Sigmoid colon (tissue), 7 donors: ENCODE measurements around the gene MCU. TPM values are rescaled to one million over a fixed set of nuclear protein-coding genes. Genes with fewer than 3 reads are reported as not detected.

Source experiments
- DNase-seq: peaks from one replicate; pipeline ENCODE4 v3.0.0-alpha.2; 2019
- H3K27ac ChIP-seq, 4 donors: fragments of 200-600 bp; sonication (generic); one replicate each; pipeline ENCODE4 v1.5.1; 2016 to 2019; ENCODE audit warnings: mild to moderate bottlenecking in 1 of 4
- H3K27me3 ChIP-seq, 3 donors: fragments of 200-600 bp; sonication (generic); one replicate each; pipeline ENCODE4 v1.5.1; 2019; ENCODE audit warnings: mild to moderate bottlenecking in 1 of 3
- H3K36me3 ChIP-seq, 4 donors: fragments of 200-600 bp; sonication (generic); one replicate each; pipeline ENCODE4 v1.5.1; 2016 to 2019
- H3K4me1 ChIP-seq, 4 donors: fragments of 200-600 bp; sonication (generic); one replicate each; pipeline ENCODE4 v1.5.1; 2017 to 2019
- H3K4me3 ChIP-seq, 4 donors: fragments of 200-600 bp; sonication (generic); one replicate each; pipeline ENCODE4 v1.5.1; 2017 to 2019; ENCODE audit warnings: mild to moderate bottlenecking in 2 of 4, moderate library complexity in 1 of 4
- H3K9me3 ChIP-seq, 4 donors: fragments of 200-600 bp in 3 of 4; sonication (generic) in 3 of 4; one replicate each; pipeline versions ENCODE4 v1.5.1 to v1.6.1; 2013 to 2019
- CTCF ChIP-seq, 4 experiments: fragments of 450-650 bp in 3 of 4; fragments of 200-600 bp in 1 of 4; IDR thresholded peaks; one replicate each; pipeline ENCODE4 v1.5.1; 2016 to 2019; ENCODE audit warnings: antibody characterized with exemption in 4 of 4, mild to moderate bottlenecking in 3 of 4, moderate library complexity in 2 of 4
- EP300 ChIP-seq, 4 donors: sonication (generic); formaldehyde crosslinking; IDR thresholded peaks; one replicate each; pipeline ENCODE4 v1.6.1; 2017; ENCODE audit warnings: antibody characterized with exemption in 4 of 4
- POLR2A ChIP-seq, 2 donors: fragments of 450-650 bp; IDR thresholded peaks; one replicate each; pipeline ENCODE4 v1.6.1; 2016; ENCODE audit warnings: antibody characterized with exemption in 2 of 2, mild to moderate bottlenecking in 2 of 2, moderate library complexity in 2 of 2
- POLR2AphosphoS5 ChIP-seq, 4 donors: sonication (generic); formaldehyde crosslinking; IDR thresholded peaks; one replicate each; pipeline ENCODE4 v1.6.1; 2017; ENCODE audit warnings: antibody characterized with exemption in 4 of 4
- WGBS, 2 donors: extraction: QIAGEN DNeasy Blood & Tissue Kit; methylation state at CpG; one replicate each; pipeline ENCODE4 v1.1.7; 2013; 5-methylcytosine and 5-hydroxymethylcytosine counted together
- intact Hi-C: fragments of 100-400 bp; cut with DNase I; formaldehyde crosslinking; loops from one replicate; pipeline ENCODE4 v1.15.1; 2023
- polyA plus RNA-seq, 3 donors: library from polyadenylated mRNA; stranded (reverse); fragments of 200-250 nt; gene quantifications; one replicate each; pipeline ENCODE4 v1.2.3, GENCODE V29; 2013
- total RNA-seq, 4 donors: library from RNA; depleted of rRNA; stranded (reverse); fragments of >200 nt; gene quantifications; one replicate each; pipeline ENCODE4 v1.1.0, GENCODE V29; 2016
- donor health status: healthy with polysubstance abuse.
- donor health status: Bipolar disorder and iron deficiency.
- donor health status: healthy.

MCU gene
- total and polyA plus RNA-seq, 7 donors = 14.7 to 75.6 (median 19.4) TPM

GRCh38 chr10:72738486-72738885, 46.5 kb downstream of the MCU start:
- DNase-seq = no peak
- intact Hi-C loops = no loop called here
- Histone ChIP-seq H3K36me3 (no peaks in the 10 kb centered on the region), H3K4me3 (no peak overlapping the region), H3K27ac (peak overlapping the region in 3 of 4 donors; percentile 47 to 67 (median 66)), H3K4me1 (peaks cover 0 to 57% (median 46%) of the 10 kb centered on the region in 4 donors), H3K9me3 (no peaks in the 10 kb centered on the region), H3K27me3 (no peaks in the 10 kb centered on the region)
- TF ChIP-seq CTCF (IDR thresholded peaks at IDR 0.05) (no peak), POLR2AphosphoS5 (IDR thresholded peaks at IDR 0.05) (no peak), EP300 (IDR thresholded peaks at IDR 0.05) (no peak), POLR2A (IDR thresholded peaks at IDR 0.05) (no peak)
- 9 to 18% methylated on average over 2 of the region's 2 CpGs for WGBS, 2 donors

- H3K27me3 ChIP-seq = no peaks in the 10 kb centered on the region
- no peaks in the 10 kb centered on the region for H3K36me3 ChIP-seq
- intact Hi-C loops = no loop called here
- TF ChIP-seq POLR2A (IDR thresholded peaks at IDR 0.05) (no peak), EP300 (IDR thresholded peaks at IDR 0.05) (no peak), CTCF (IDR thresholded peaks at IDR 0.05) (no peak), POLR2AphosphoS5 (IDR thresholded peaks at IDR 0.05) (no peak)
- peak; percentile 68 for DNase-seq
- H3K4me1 ChIP-seq = peaks cover 0 to 62% (median 46%) of the 10 kb centered on the region in 4 donors
- H3K4me3 ChIP-seq = no peak overlapping the region
- peak overlapping the region in 1 of 4 donors; percentile 17 for H3K27ac ChIP-seq
- WGBS, 2 donors = 40 to 61% methylated on average over 2 of the region's 2 CpGs
- no peaks in the 10 kb centered on the region for H3K9me3 ChIP-seq
These were observed 48.6 kb downstream of the MCU start for GRCh38 chr10:72740528-72740927.

GRCh38 chr10:72742092-72742491, 50.1 kb downstream of the MCU start:
- Histone ChIP-seq H3K4me3 (no peak overlapping the region), H3K27me3 (no peaks in the 10 kb centered on the region), H3K9me3 (no peaks in the 10 kb centered on the region), H3K27ac (no peak overlapping the region), H3K36me3 (no peaks in the 10 kb centered on the region), H3K4me1 (peaks cover 0 to 57% (median 36%) of the 10 kb centered on the region in 4 donors)
- no peak for TF ChIP-seq POLR2A (IDR thresholded peaks at IDR 0.05)
- no peak for TF ChIP-seq CTCF (IDR thresholded peaks at IDR 0.05)
- TF ChIP-seq POLR2AphosphoS5 (IDR thresholded peaks at IDR 0.05) = no peak
- TF ChIP-seq EP300 (IDR thresholded peaks at IDR 0.05) = no peak
- intact Hi-C loops = no loop called here
- WGBS, 2 donors = 85 to 96% methylated on average over 3 of the region's 3 CpGs
- DNase-seq = no peak

- no peaks in the 10 kb centered on the region for H3K36me3 ChIP-seq
- peaks cover 0 to 53% (median 35%) of the 10 kb centered on the region in 4 donors for H3K4me1 ChIP-seq
- 89 to 94% methylated on average over 5 of the region's 5 CpGs for WGBS, 2 donors
- intact Hi-C loops = no loop called here
- no peaks in the 10 kb centered on the region for H3K9me3 ChIP-seq
- DNase-seq = no peak
- no peaks in the 10 kb centered on the region for H3K27me3 ChIP-seq
- no peak overlapping the region for H3K27ac ChIP-seq
- TF ChIP-seq POLR2AphosphoS5 (IDR thresholded peaks at IDR 0.05) = no peak
- no peak for TF ChIP-seq POLR2A (IDR thresholded peaks at IDR 0.05)
- TF ChIP-seq CTCF (IDR thresholded peaks at IDR 0.05) = no peak
- no peak for TF ChIP-seq EP300 (IDR thresholded peaks at IDR 0.05)
- H3K4me3 ChIP-seq = no peak overlapping the region
These were observed 50.9 kb downstream of the MCU start for GRCh38 chr10:72742797-72743196.

GRCh38 chr10:72744566-72744965, 52.6 kb downstream of the MCU start:
- Histone ChIP-seq H3K4me1 (peaks cover 0 to 35% (median 20%) of the 10 kb centered on the region in 4 donors), H3K4me3 (no peak overlapping the region), H3K36me3 (no peaks in the 10 kb centered on the region), H3K9me3 (no peaks in the 10 kb centered on the region), H3K27me3 (no peaks in the 10 kb centered on the region), H3K27ac (no peak overlapping the region)
- intact Hi-C loops = no loop called here
- DNase-seq = no peak
- WGBS, 2 donors = 84 to 89% methylated on average over 3 of the region's 3 CpGs
- TF ChIP-seq POLR2A (IDR thresholded peaks at IDR 0.05) = no peak
- TF ChIP-seq CTCF (IDR thresholded peaks at IDR 0.05) = no peak
- TF ChIP-seq EP300 (IDR thresholded peaks at IDR 0.05) = no peak
- TF ChIP-seq POLR2AphosphoS5 (IDR thresholded peaks at IDR 0.05) = no peak
